Measurements from ENCODE around the gene MTA3.

DNA sequence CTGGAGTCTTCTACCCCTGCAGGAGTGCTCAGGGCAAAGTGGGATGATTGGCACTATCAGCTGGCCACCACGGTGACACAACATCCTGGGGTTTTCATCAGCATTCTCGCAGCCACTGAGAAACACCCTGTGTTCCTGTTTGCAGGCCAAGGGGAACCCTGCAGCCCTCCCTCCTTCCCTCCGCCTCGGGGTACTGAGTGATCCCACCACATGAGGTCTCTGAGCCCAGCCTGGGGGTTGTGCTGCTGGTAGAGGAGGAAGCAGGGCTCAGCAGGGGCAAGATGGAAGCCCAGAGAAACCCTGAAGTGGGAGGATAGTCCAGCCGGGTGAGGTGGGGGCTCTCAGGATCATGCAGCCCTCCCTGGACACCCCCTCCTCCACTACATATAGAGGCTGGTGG lies 195.7 kb downstream of the MTA3 start, which contains the start of gene OXER1:
- TF ChIP-seq, protein P1, sequence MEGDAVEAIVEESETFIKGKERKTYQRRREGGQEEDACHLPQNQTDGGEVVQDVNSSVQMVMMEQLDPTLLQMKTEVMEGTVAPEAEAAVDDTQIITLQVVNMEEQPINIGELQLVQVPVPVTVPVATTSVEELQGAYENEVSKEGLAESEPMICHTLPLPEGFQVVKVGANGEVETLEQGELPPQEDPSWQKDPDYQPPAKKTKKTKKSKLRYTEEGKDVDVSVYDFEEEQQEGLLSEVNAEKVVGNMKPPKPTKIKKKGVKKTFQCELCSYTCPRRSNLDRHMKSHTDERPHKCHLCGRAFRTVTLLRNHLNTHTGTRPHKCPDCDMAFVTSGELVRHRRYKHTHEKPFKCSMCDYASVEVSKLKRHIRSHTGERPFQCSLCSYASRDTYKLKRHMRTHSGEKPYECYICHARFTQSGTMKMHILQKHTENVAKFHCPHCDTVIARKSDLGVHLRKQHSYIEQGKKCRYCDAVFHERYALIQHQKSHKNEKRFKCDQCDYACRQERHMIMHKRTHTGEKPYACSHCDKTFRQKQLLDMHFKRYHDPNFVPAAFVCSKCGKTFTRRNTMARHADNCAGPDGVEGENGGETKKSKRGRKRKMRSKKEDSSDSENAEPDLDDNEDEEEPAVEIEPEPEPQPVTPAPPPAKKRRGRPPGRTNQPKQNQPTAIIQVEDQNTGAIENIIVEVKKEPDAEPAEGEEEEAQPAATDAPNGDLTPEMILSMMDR (IDR thresholded peaks at IDR 0.05; ENCODE audit: low read length), result no peak
- TF ChIP-seq EZH2 (IDR thresholded peaks at IDR 0.05; ENCODE audit: borderline replicate concordance, low read length), result no peak

All from OCI-LY1 (cell line).